GM12878 (cell line): Measurements from ENCODE around the gene ALDH1L2. TPM values are rescaled to one million over a fixed set of nuclear protein-coding genes. Genes with fewer than 3 reads are reported as not detected.

ENCODE experiments used
- ATAC-seq: fragments of 200-7000 bp; cut with Tn5 transposase; 3 replicates; pipeline ENCODE4 v1.9.1; 2020; ENCODE audit warnings: mild to moderate bottlenecking, moderate library complexity
- BruUV-seq: library from RNA; stranded (reverse); fragments of 400-500 nt; replicated peaks from 2 replicates; lab custom pipeline; 2021; lab: Mats Ljungman, UMichigan
- CTCF ChIA-PET: fragments of 300-600 bp; sonication (Branson Sonifier 250); formaldehyde crosslinking; extraction: SDS; loops from one replicate; lab custom pipeline; 2021; ENCODE audit warnings: inconsistent platforms; lab: Yijun Ruan, JAX
- POLR2A ChIA-PET: fragments of 350-600 bp; formaldehyde crosslinking; extraction: SDS; loops from one replicate; lab custom pipeline; 2021; ENCODE audit warnings: inconsistent platforms; lab: Charles Lee
- RAD21 ChIA-PET: fragments of 300-600 bp; sonication (Branson Sonifier 250); formaldehyde crosslinking; loops from one replicate; lab custom pipeline; 2023; ENCODE audit warnings: antibody characterized with exemption; ENCODE audit not compliant: unreplicated experiment; lab: Charles Lee
- SMC1A ChIA-PET: fragments of 300-600 bp; sonication (Branson Sonifier 250); formaldehyde crosslinking; loops from one replicate; lab custom pipeline; 2023; ENCODE audit not compliant: unreplicated experiment, uncharacterized antibody; lab: Charles Lee
- DNase-seq: peaks from one replicate; pipeline ENCODE4 v3.0.0-alpha.2; 2011; ENCODE audit warnings: low read depth, low spot score
- FAIRE-seq: peaks from 3 replicates; lab custom pipeline; 2011; peaks lifted over from hg19 to GRCh38; lab: Jason Lieb, UNC
- H2AFZ ChIP-seq: 2 replicates; pipeline ENCODE4 v1.6.0; 2011; ENCODE audit warnings: low read depth, low read length, control low read depth; ENCODE audit not compliant: control insufficient read depth
- H3K27ac ChIP-seq: 2 replicates; pipeline ENCODE4 v1.5.1; 2011; ENCODE audit warnings: control low read depth; ENCODE audit not compliant: control insufficient read depth, insufficient read depth
- H3K27me3 ChIP-seq, 2 experiments: replicated peaks in 1 of 2; 2 replicates each; pipeline versions ENCODE4 v1.6.0 to v1.6.1; 2011; ENCODE audit warnings: low read length in 1 of 2; ENCODE audit not compliant: control insufficient read depth in 2 of 2, insufficient read depth in 2 of 2
- H3K36me3 ChIP-seq, 2 experiments: 2 replicates each; pipeline ENCODE4 v1.5.1; 2011; ENCODE audit warnings: low read length in 1 of 2; ENCODE audit not compliant: control insufficient read depth in 2 of 2, insufficient read depth in 2 of 2
- H3K4me1 ChIP-seq: 2 replicates; pipeline ENCODE4 v1.6.1; 2011; ENCODE audit warnings: mild to moderate bottlenecking, low read length, moderate library complexity, mixed read lengths; ENCODE audit not compliant: control insufficient read depth, insufficient read depth
- H3K4me2 ChIP-seq: 2 replicates; pipeline ENCODE4 v1.6.0; 2011; ENCODE audit warnings: control low read depth; ENCODE audit not compliant: control insufficient read depth, insufficient read depth
- H3K4me3 ChIP-seq: fragments of 200-600 bp; sonication (generic); 2 replicates; pipeline ENCODE4 v1.5.1; 2016
- H3K79me2 ChIP-seq: 2 replicates; pipeline ENCODE4 v1.6.0; 2011; ENCODE audit warnings: low read length; ENCODE audit not compliant: control insufficient read depth, insufficient read depth
- H3K9ac ChIP-seq: 2 replicates; pipeline ENCODE4 v1.8.0; 2011; ENCODE audit warnings: low read length, control low read depth, mixed read lengths; ENCODE audit not compliant: control insufficient read depth, insufficient read depth
- H3K9me3 ChIP-seq: replicated peaks from 3 replicates; pipeline ENCODE4 v1.5.1; 2011; ENCODE audit warnings: mild to moderate bottlenecking, low read length; ENCODE audit not compliant: control insufficient read depth, insufficient read depth
- H4K20me1 ChIP-seq: 2 replicates; pipeline ENCODE4 v1.6.0; 2011; ENCODE audit not compliant: control insufficient read depth, insufficient read depth
- BMI1 ChIP-seq: fragments of 450-650 bp; IDR thresholded peaks from 2 replicates; pipeline ENCODE4 v1.6.1; 2016; ENCODE audit warnings: mild to moderate bottlenecking, moderate library complexity, borderline replicate concordance
- CHD2 ChIP-seq: IDR thresholded peaks from 2 replicates; pipeline ENCODE4 v1.6.1; 2011; ENCODE audit warnings: low read depth, low read length, improper control_type of control experiment, borderline replicate concordance
- IRF5 ChIP-seq: fragments of 450-650 bp; IDR thresholded peaks from 2 replicates; pipeline ENCODE4 v1.6.1; 2017; ENCODE audit warnings: borderline replicate concordance
- MTA3 ChIP-seq: IDR thresholded peaks from 2 replicates; pipeline ENCODE4 v1.6.1; 2012; ENCODE audit warnings: low read length, inconsistent platforms, borderline replicate concordance
- NR2C2 ChIP-seq: IDR thresholded peaks from 2 replicates; pipeline ENCODE4 v1.6.1; 2011; ENCODE audit warnings: borderline replicate concordance, low read depth; ENCODE audit not compliant: control insufficient read depth, insufficient read length
- PML ChIP-seq: IDR thresholded peaks from 2 replicates; pipeline ENCODE4 v1.6.1; 2012; ENCODE audit warnings: low read length, inconsistent platforms
- POLR2AphosphoS5 ChIP-seq: IDR thresholded peaks from 2 replicates; pipeline ENCODE4 v1.6.1; 2011; ENCODE audit warnings: mild to moderate bottlenecking, low read length, inconsistent platforms
- RELA ChIP-seq: fragments of 450-650 bp; IDR thresholded peaks from 2 replicates; pipeline ENCODE4 v1.8.0; 2014; ENCODE audit warnings: borderline replicate concordance; ENCODE audit not compliant: partially characterized antibody
- SMAD5 ChIP-seq: IDR thresholded peaks from 2 replicates; pipeline ENCODE4 v1.6.1; 2016; ENCODE audit warnings: antibody characterized with exemption, low read depth
- STAT1 ChIP-seq: fragments of 450-650 bp; conservative IDR thresholded peaks from 2 replicates; pipeline ENCODE4 v1.6.1; 2014; ENCODE audit warnings: antibody characterized with exemption, mild to moderate bottlenecking
- TAF1 ChIP-seq: IDR thresholded peaks from 2 replicates; pipeline ENCODE4 v1.6.1; 2011; ENCODE audit warnings: mild to moderate bottlenecking, low read depth, low read length, borderline replicate concordance
- YY1 ChIP-seq: IDR thresholded peaks from 2 replicates; pipeline ENCODE4 v1.6.1; 2011; ENCODE audit warnings: low read depth, mild to moderate bottlenecking, low read length
- ZNF687 ChIP-seq: fragments of 450-650 bp; IDR thresholded peaks from 2 replicates; pipeline ENCODE4 v1.6.1; 2017; ENCODE audit warnings: mild to moderate bottlenecking, moderate library complexity
- WGBS: methylation state at CpG from one replicate; pipeline ENCODE4 v1.1.6; 2016; ENCODE audit warnings: low lambda C conversion rate; ENCODE audit not compliant: insufficient replicate concordance, insufficient coverage; ENCODE audit errors: missing lambda C conversion rate; 5-methylcytosine and 5-hydroxymethylcytosine counted together
- in situ Hi-C: fragments of 300-500 bp; cut with MboI; formaldehyde crosslinking; loops from 9 replicates; pipeline ENCODE4 v1.14.3; 2018; ENCODE audit warnings: mixed read lengths
- intact Hi-C: fragments of 100-400 bp; cut with micrococcal nuclease; formaldehyde crosslinking; loops from one replicate; pipeline ENCODE4 v1.14.2; 2022; ENCODE audit not compliant: unreplicated experiment
- polyA plus RNA-seq, 11 experiments: library from polyadenylated mRNA; depleted of rRNA in 4 of 11; unstranded in 6 of 11; stranded (reverse) in 5 of 11; fragments of >200 nt; fragmentation: Nextera tagmentation in 4 of 11; fragmentation: Illumina TruSeq in 1 of 11; extraction: Ambion mirVana in 4 of 11; extraction: Trizol in 1 of 11; gene quantifications; 1 replicate in 1 of 11; 2 replicates in 10 of 11; pipeline versions ENCODE4 v1.2.1 to v1.2.3, GENCODE V29; 2011 to 2016; ENCODE audit warnings: inconsistent platforms in 2 of 11, missing spikeins in 2 of 11, low read depth in 1 of 11
- total RNA-seq, 4 experiments: library from RNA; depleted of rRNA in 3 of 4; stranded (reverse); fragments of >200 nt in 3 of 4; fragmentation: Illumina TruSeq in 1 of 4; extraction: Trizol in 1 of 4; gene quantifications; 2 replicates each; pipeline versions ENCODE4 v1.2.1 to v1.2.3, GENCODE V29; 2013 to 2021
- TF ChIP-seq, protein P1 (sequence below): IDR thresholded peaks from 2 replicates; pipeline ENCODE4 v1.6.1; 2012; ENCODE audit warnings: low read depth, low read length, improper control_type of control experiment

Gene ALDH1L2
- total and polyA plus RNA-seq, 10 of the 15 experiments (the other 5 are each of a cell fraction or from before 2014, with no cell fraction given): 0.15 to 13.7 (median 8.5) TPM

DNA sequence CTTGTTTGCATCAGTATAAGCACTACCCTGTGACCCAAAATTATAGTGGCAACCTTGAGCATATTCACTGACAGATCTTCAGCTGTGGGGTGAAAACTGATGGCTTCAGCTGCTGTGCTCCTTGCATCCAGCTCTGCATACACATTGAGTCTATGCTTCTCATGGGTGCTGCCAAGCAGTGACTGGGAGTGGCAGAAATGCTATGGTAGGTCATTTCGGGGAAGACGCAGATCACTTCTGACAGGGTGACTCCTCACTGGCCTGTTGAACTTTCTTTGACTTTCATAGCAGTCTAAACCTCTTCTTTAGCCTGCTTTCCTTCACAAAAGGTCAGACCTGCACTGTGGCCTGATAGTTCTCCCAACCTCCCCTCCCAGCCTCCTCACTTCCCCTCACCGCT lies 5.6 kb upstream of the ALDH1L2 start (continued):
- TF ChIP-seq ZNF687 (no peak), TAF1 (no peak), RELA (no peak), SMAD5 (no peak), MTA3 (no peak)
- TF ChIP-seq, all 136 proteins: peak for 0

DNA sequence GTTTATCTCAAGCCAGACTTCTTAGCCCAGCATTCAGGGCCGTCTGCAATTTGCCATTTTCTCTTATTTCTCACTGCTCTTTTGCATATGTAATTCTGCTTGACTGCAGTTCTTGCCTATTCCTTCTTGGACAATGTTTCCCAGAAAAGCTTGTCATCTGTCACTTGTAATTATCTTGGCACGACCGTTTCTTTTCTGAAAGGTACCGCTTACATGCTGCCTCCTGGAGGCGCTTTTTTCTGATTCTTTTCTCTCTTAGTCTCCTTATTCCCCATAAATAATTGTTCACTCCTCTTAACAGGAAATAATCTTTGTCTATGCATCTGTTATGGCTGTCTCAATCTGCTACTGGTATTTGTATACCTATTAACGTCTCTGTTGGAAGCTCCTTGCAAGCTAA lies 1.2 kb upstream of the ALDH1L2 start:
- DNase-seq: no peak
- Histone ChIP-seq H3K4me1 (peaks cover 7% of the 10 kb centered on the region), H3K9me3 (no peaks in the 10 kb centered on the region), H3K4me3 (no peak overlapping the region), H2AFZ (no peak overlapping the region), H4K20me1 (no peaks in the 10 kb centered on the region), H3K9ac (no peak overlapping the region), H3K4me2 (no peak overlapping the region), H3K27me3 (no peaks in the 10 kb centered on the region; a peak in 1 of 4 replicates), H3K79me2 (no peaks in the 10 kb centered on the region; the same call in 1 of the 2 replicates), H3K27ac (no peak overlapping the region), H3K36me3 (no peaks in the 10 kb centered on the region)
- CTCF ChIA-PET: interaction anchor here (0.8 kb wide), 1 partner anchor 13 kb away, joined by 3 read pairs; no protein-coding TSS in a partner anchor
- SMC1A ChIA-PET: no interaction called here
- POLR2A ChIA-PET: interaction anchor here (0.7 kb wide), 1 partner anchor 293 kb away, joined by 4 read pairs; no protein-coding TSS in a partner anchor
- TF ChIP-seq, protein P1, sequence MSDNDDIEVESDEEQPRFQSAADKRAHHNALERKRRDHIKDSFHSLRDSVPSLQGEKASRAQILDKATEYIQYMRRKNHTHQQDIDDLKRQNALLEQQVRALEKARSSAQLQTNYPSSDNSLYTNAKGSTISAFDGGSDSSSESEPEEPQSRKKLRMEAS: no peak
- TF ChIP-seq PML (no peak), BMI1 (no peak), CHD2 (no peak), TAF1 (no peak), YY1 (no peak), POLR2AphosphoS5 (no peak), NR2C2 (no peak), STAT1 (no peak), IRF5 (no peak)
- ATAC-seq: no peak
- intact Hi-C loops: no loop called here
- RAD21 ChIA-PET: no interaction called here
- in situ Hi-C loops: no loop called here
- no TSS peak for BruUV-seq
- no peak for FAIRE-seq
- 95% methylated on average over 6 of the region's 6 CpGs for WGBS
